ENCODE data around the gene SEC61A2.

SEC61A2 gene

GRCh38 chr10:12201543-12201942 lies 72.1 kb downstream of the SEC61A2 start:
- in situ Hi-C loops (cut with HindIII; ENCODE audit: low sequenced_read_pairs) = no loop called here
- no peak for DNase-seq (ENCODE audit: low read depth, low spot score)
- no peak for TF ChIP-seq CTCF (IDR thresholded peaks at IDR 0.05; ENCODE audit: low read depth, low read length)
- no peak overlapping the region for H3K4me3 ChIP-seq (ENCODE audit: low read depth, low read length)

GRCh38 chr10:12202226-12202625 lies 72.7 kb downstream of the SEC61A2 start:
- TF ChIP-seq CTCF (IDR thresholded peaks at IDR 0.05; ENCODE audit: low read depth, low read length) = no peak
- H3K4me3 ChIP-seq (ENCODE audit: low read depth, low read length) = no peak overlapping the region
- in situ Hi-C loops (cut with HindIII; ENCODE audit: low sequenced_read_pairs) = no loop called here
- DNase-seq (ENCODE audit: low read depth, low spot score) = no peak

DNA sequence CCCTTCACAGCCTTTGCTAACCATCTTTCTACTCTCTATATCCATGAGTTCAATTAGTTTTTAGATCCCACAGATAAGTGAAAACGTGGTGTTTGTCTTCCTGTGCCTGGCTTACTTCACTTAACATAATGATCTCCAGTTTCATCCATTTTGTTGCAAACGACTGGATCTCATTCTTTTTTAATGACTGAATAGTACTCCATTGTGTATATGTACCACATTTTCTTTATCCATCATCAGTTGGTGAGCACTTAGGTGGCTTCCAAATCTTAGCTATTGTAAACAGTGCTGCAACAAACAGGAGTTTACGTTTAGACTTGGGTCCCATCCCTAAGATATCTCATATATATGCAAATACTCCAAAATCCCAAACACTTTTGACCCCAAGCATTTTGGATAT lies 75.6 kb downstream of the SEC61A2 start:
- TF ChIP-seq CTCF (IDR thresholded peaks at IDR 0.05; ENCODE audit: low read depth, low read length) = no peak
- DNase-seq (ENCODE audit: low read depth, low spot score) = no peak
- in situ Hi-C loops (cut with HindIII; ENCODE audit: low sequenced_read_pairs) = no loop called here
- H3K4me3 ChIP-seq (ENCODE audit: low read depth, low read length) = no peak overlapping the region

GRCh38 chr10:12207114-12207513 lies 77.6 kb downstream of the SEC61A2 start:
- H3K4me3 ChIP-seq (ENCODE audit: low read depth, low read length) = no peak overlapping the region
- DNase-seq (ENCODE audit: low read depth, low spot score) = no peak
- in situ Hi-C loops (cut with HindIII; ENCODE audit: low sequenced_read_pairs) = no loop called here
- no peak for TF ChIP-seq CTCF (IDR thresholded peaks at IDR 0.05; ENCODE audit: low read depth, low read length)

DNA sequence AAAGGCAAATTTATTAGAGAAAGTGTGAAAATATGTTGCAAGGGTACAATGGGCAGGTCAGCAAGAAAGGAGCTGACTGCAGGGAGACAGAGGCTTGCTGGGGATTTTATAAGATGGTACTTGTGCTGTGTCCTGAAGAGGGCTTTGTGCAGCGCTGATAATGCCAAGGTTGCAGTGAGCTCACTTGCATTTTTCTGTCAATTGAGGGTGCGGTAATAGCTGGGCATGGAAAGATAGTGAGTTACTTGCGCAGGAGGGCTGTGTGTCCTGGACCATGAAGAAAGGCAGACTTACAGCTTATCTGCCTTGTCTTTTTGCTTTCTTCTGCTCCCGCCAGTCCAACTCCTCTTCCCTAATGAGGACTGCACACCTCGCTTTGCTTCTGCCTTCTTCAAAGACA lies 79.0 kb downstream of the SEC61A2 start:
- in situ Hi-C loops (cut with HindIII; ENCODE audit: low sequenced_read_pairs) = no loop called here
- H3K4me3 ChIP-seq (ENCODE audit: low read depth, low read length) = no peak overlapping the region
- no peak for TF ChIP-seq CTCF (IDR thresholded peaks at IDR 0.05; ENCODE audit: low read depth, low read length)
- no peak for DNase-seq (ENCODE audit: low read depth, low spot score)

DNA sequence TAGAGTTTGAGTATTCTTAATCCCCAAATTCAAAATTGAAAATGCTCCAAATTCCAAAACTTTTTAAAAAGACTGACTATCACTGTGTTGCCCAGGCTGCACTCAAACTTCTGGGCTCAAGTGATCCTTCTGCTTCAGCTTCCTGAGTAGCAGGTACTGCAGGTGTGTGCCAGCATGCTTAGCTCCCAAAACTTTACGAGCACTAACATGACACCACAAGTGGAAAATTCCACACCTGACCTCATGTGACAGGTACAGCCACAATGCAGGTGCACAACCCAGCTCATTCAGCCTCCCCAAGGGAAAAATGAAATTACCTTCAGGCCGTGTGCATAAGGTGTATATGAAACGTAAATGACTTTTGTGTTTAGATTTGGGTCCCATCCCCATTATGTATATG lies 83.0 kb downstream of the SEC61A2 start:
- TF ChIP-seq CTCF (IDR thresholded peaks at IDR 0.05; ENCODE audit: low read depth, low read length) = no peak
- no peak overlapping the region for H3K4me3 ChIP-seq (ENCODE audit: low read depth, low read length)
- DNase-seq (ENCODE audit: low read depth, low spot score) = no peak
- in situ Hi-C loops (cut with HindIII; ENCODE audit: low sequenced_read_pairs) = no loop called here

GRCh38 chr10:12213621-12214020 lies 84.1 kb downstream of the SEC61A2 start:
- TF ChIP-seq CTCF (IDR thresholded peaks at IDR 0.05; ENCODE audit: low read depth, low read length) = no peak

More at GRCh38 chr10:12213621-12214020, 84.1 kb downstream of the SEC61A2 start:
- H3K4me3 ChIP-seq (ENCODE audit: low read depth, low read length) = no peak overlapping the region
- in situ Hi-C loops (cut with HindIII; ENCODE audit: low sequenced_read_pairs) = no loop called here
- DNase-seq (ENCODE audit: low read depth, low spot score) = no peak

Measured in astrocyte of the spinal cord (primary cell).